HG03175 (cell line): Measurements from ENCODE around the gene ARF3.
A peak's percentile ranks its signal among the peaks of the same experiment; 100 is the strongest.

Experiments
- ATAC-seq: cut with Tn5 transposase; IDR thresholded peaks from one replicate; pipeline ENCODE4 v1.9.1; 2021; ENCODE audit warnings: mild to moderate bottlenecking, moderate library complexity; ENCODE audit not compliant: unreplicated experiment

ARF3 gene

GRCh38 chr12:48967991-48968390 lies 10.7 kb upstream of the ARF3 start:
- no peak for ATAC-seq

GRCh38 chr12:48966177-48966895 lies 9.0 kb upstream of the ARF3 start:
- no peak for ATAC-seq

DNA sequence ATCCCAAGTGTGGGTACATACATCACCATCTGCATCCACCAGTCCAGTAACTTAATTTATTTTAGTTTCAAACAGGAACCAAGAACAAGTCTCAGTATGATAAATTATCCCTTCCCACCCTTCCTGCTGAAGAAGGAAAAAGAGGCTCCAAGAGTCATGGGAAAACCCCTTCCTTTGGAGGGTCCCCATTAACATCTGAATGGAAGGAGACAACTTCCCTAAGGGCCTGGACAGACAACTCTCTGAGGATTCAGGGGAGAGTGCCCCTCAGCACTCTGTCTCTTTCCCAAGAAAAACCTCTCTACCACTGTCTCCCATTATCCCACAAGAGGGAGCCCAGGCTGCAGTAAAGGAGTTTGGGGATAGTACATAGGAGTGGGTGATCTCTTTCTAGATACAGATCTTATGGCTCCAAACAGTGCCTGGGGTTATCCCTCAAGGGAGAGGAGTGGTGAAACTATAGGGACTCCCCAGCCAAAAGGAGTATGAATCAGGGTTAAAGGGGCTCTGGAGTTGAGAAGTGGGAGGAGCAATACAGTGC lies 8.1 kb upstream of the ARF3 start:
- ATAC-seq: no peak

DNA sequence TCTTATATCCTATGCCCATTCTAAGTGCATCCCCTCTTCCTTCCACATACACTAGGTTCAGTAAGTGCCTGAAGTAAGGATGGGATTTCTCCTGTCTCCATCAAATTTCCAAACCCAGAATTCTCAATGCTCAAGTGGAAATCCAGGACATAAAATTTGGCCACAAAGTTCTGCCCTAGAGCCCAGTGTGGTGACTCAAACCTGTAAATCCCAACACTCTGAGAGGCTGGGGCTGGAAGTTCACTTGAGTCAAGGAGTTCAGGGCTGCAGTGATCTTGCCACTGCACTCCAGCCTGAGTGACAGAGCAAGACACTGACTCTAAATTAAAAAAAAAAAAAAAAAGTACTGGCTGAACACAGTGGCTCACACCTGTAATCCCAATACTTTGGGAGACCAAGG lies 4.5 kb upstream of the ARF3 start:
- ATAC-seq: no peak

DNA sequence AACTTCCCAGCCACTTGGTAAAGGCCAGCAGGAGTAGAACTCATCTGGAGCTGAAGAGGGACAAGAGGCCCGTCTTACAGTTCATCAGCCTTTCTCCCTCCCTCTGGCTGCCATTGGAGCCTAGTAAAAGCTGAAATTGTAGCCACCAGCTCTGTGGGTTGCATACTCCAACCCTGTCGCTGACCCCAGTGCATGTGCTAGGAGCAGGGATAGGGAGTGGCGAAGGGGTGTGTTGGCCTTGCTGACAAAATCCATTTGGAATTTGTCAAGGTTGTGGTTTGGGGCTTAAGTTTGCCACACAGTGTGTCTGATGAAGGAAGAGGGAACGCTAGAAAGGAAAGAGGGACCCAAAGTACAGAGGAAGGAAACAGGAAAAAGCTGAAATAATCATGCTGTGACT lies 4.0 kb upstream of the ARF3 start:
- ATAC-seq: no peak

DNA sequence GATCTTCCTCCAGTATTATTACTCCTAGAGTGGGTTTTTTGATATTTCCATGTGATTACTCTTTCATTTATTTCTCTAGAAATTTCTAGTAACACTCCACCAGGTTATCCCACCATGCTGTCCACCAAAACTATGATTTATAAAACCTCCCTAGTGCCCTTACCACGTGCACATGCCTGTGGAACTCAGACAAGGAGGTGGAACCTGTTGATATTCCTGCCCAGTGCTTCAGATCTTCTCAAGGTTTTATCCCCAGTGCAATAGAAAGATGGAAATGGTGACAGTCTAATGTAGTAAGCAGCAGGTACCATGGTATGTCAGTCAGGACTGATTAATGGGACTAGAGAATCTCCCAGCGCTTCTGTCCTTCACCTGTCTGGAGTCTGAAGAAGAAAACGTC lies 3.5 kb upstream of the ARF3 start:
- no peak for ATAC-seq

- ATAC-seq: no peak
Observed at GRCh38 chr12:48958049-48958388, 732 bp upstream of the ARF3 start.

GRCh38 chr12:48956279-48957140 lies 777 bp downstream of the ARF3 start:
- ATAC-seq: peak; percentile 15

- ATAC-seq: no peak
Observed at GRCh38 chr12:48954841-48955501, 2.3 kb downstream of the ARF3 start.

- no peak for ATAC-seq
Observed at GRCh38 chr12:48954061-48954460, 3.2 kb downstream of the ARF3 start.

GRCh38 chr12:48952691-48953090 lies 4.6 kb downstream of the ARF3 start:
- no peak for ATAC-seq

DNA sequence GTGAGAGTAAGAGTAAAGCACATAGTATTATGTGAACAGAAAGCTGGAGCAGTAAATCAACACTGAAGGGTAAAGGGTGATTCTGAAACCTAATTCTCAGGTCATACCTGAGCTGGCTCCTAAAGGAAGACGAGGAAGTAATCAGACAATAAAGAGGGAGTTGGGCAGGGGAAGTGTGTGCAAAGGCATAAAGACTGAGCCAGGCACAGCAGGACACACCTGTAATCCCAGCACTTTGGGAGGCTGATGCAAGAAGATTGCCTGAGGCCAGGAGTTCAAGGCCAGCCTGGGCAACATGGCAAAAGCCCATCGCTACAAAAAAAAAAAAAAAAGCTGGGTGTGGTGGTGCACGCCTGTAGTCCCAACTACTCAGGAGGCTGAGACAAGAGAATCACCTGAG lies 9.6 kb downstream of the ARF3 start:
- ATAC-seq: no peak

GRCh38 chr12:48946943-48947342 lies 10.3 kb downstream of the ARF3 start:
- ATAC-seq: no peak

DNA sequence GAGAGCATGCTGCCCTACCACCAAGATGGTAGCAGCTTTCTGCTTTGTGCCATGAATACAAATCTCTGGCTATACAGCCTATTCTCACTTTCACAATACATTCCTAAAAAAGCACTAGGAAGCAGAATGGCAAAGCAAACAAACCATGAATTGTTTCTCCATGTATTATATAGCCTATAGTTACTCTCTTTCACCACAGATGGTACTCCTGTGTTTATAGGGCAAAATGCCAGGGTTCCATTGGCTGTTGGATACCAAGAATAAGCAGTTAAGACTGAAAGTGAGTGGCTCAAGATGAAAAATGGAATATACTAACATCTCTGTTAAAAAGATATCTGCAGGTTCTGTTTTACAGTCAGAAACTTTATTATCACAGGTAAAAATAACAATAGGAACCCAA lies 11.1 kb downstream of the ARF3 start:
- ATAC-seq: no peak

DNA sequence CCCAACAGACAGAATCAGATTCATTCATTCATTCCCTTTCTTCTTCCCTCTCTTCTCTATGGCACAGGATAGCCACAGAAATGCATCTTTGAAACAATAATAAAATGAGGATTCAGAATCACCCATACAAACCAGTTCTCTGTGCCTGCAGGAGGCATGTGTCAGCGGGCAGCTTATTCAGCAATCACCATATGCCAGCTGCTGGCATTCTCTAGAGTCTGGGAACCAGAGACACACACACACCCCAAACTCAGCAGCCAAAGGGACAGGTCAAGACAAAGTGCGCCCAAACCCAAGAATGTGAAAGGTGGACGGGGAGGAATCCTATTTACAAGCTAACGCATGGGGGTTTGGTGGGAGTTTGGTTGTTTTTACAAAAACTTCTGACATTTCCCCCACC lies 14.1 kb downstream of the ARF3 start:
- ATAC-seq: no peak

DNA sequence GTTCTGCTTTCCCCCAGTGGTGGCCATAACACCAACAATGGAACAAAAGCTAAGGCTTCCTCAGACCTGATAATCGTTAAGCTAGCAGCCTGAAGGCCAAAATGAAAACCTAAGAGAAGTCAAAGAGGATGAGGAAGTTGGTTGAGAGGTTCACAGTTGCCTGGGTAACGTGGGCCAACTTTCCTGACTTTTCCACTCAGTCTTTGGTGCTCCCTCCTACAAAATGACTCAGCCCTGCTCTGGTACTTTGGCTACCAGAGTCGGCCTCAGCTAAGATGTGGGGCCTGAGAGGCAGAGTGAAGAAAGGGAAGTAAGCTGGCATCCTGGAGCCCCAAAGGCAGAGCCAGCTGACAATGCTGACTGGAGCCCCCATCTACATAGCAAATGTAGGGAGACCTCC lies 17.1 kb downstream of the ARF3 start:
- ATAC-seq: no peak

- ATAC-seq: no peak
Observed at GRCh38 chr12:48938805-48939204, 18.5 kb downstream of the ARF3 start.

DNA sequence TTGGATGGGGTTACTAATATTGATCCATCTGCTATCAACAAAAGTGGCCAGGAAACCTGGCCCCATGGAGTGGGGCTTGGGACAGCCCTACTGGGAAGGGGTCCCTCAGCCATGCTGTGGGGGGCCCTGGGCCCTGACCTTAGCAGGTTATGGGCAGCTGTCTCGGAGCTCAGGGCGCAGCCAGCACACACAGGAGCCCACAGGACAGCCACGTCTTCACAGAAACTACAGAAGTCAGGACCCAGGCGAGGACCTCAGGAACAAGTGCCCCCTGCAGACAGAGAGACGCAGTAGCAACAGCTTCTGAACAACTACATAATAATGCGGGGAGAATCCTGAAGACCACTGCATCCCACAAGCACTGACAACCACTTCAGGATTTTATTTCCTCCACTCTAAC lies 20.1 kb downstream of the ARF3 start:
- no peak for ATAC-seq

DNA sequence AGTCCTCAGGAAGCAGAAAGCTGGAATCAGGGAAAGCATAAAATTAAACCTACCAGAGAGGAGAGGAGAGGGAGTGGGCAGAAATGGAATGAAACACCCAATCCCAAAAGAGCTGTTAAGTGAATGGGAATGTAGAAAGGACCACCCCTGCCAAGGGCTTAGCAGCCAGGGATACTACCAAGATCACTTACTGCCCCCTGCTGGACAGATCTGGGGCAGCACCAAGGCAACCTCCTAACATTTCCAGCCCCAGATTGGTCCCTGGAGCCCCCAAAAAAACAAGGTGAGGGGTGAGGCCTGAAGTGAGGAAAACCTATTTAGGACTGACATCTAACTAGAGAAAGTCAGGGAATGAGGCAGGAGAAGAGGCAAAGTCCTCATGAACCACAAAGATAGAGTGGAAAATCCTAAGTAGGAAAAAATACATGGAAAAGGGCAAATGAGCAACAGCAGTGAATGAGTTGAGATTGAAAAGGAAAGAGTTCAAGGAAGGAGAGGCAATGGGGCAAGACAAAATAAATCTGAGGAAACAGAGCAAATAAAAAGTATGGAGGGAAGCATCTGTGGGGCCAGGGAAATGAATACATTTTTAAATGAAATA lies 20.8 kb downstream of the ARF3 start:
- no peak for ATAC-seq

GRCh38 chr12:48934312-48934706 lies 23.0 kb downstream of the ARF3 start:
- ATAC-seq: no peak

DNA sequence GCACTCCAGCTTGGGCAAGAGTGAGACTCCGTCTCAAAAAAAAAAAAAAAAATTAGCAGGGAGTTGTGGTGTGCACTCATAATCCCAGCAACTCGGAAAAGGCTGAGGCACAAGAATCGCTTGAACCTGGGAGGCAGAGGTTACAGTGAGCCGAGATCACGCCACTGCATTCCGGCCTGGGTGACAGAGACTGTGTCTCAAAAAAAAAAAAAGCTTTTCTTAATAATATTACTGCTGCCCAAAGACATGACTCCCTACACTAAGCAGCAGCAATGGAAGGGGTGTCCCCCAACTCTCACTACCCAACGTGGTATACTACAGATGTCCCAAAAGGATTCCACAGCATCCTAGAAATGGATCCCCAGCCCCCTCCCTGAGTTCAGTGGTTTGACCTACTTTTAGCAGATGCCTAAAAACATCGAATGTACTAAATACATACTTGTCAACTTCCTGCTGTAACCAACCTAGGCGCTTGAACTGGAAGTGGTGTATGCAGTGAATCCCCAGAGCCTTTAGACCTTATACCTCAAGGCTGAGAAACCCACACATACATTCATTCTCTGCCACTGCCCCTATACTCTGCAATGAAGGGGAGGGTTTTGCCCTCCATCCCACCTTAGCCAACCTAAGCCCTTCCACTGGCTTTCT lies 23.5 kb downstream of the ARF3 start:
- no peak for ATAC-seq
